MM.1S (cell line): ENCODE results near the gene KCNQ1.

Experiments used
- DNase-seq: peaks from one replicate; pipeline ENCODE4 v3.0.0-alpha.2; 2015
- H2AFZ ChIP-seq: fragments of 300-600 bp; sonication (generic); 2 replicates; pipeline ENCODE4 v1.6.0; 2016; ENCODE audit warnings: antibody characterized with exemption, low read length
- H3F3A ChIP-seq: fragments of 300-600 bp; sonication (generic); 2 replicates; pipeline ENCODE4 v1.6.1; 2016; ENCODE audit warnings: mild to moderate bottlenecking, antibody characterized with exemption, low read length, moderate library complexity, mixed read lengths; ENCODE audit not compliant: insufficient read depth
- H3K27ac ChIP-seq: fragments of 300-600 bp; sonication (generic); 2 replicates; pipeline ENCODE4 v1.5.1; 2016; ENCODE audit warnings: mild to moderate bottlenecking, low read length
- H3K27me3 ChIP-seq: fragments of 300-600 bp; sonication (generic); replicated peaks from 2 replicates; pipeline ENCODE4 v1.6.0; 2016; ENCODE audit warnings: low read length; ENCODE audit not compliant: insufficient read depth
- H3K36me3 ChIP-seq: fragments of 300-600 bp; sonication (generic); replicated peaks from 2 replicates; pipeline ENCODE4 v1.6.1; 2016; ENCODE audit warnings: mild to moderate bottlenecking, low read length, mixed read lengths; ENCODE audit not compliant: insufficient read depth
- H3K4me1 ChIP-seq: fragments of 300-600 bp; sonication (generic); 2 replicates; pipeline ENCODE4 v1.6.1; 2016; ENCODE audit warnings: low read length, mixed read lengths
- H3K4me2 ChIP-seq: fragments of 300-600 bp; sonication (generic); 2 replicates; pipeline ENCODE4 v1.6.0; 2016; ENCODE audit warnings: low read depth, low read length
- H3K4me3 ChIP-seq: fragments of 300-600 bp; sonication (generic); 2 replicates; pipeline ENCODE4 v1.5.1; 2016; ENCODE audit warnings: low read length, mixed read lengths
- H3K79me2 ChIP-seq: fragments of 300-600 bp; sonication (generic); 2 replicates; pipeline ENCODE4 v1.6.1; 2016; ENCODE audit warnings: mixed run types, low read length, mixed read lengths
- H3K9ac ChIP-seq: fragments of 300-600 bp; sonication (generic); 2 replicates; pipeline ENCODE4 v1.6.1; 2016; ENCODE audit warnings: low read length, mixed read lengths
- H3K9me2 ChIP-seq: fragments of 300-600 bp; sonication (generic); replicated peaks from 2 replicates; pipeline ENCODE4 v1.6.1; 2016; ENCODE audit warnings: mild to moderate bottlenecking, low read length, mixed read lengths; ENCODE audit not compliant: insufficient read depth
- H3K9me3 ChIP-seq: fragments of 300-600 bp; sonication (generic); replicated peaks from 2 replicates; pipeline ENCODE4 v1.6.1; 2016; ENCODE audit warnings: mild to moderate bottlenecking, low read length, mixed read lengths; ENCODE audit not compliant: insufficient read depth
- H4K20me1 ChIP-seq: fragments of 300-600 bp; sonication (generic); 2 replicates; pipeline ENCODE4 v1.6.1; 2016; ENCODE audit warnings: mild to moderate bottlenecking, low read length, moderate library complexity, mixed read lengths; ENCODE audit not compliant: insufficient read depth
- CTCF ChIP-seq: fragments of 300-600 bp; sonication (generic); IDR thresholded peaks from 2 replicates; pipeline ENCODE4 v1.5.1; 2016; ENCODE audit warnings: antibody characterized with exemption, low read length, mixed read lengths
- EZH2 ChIP-seq: fragments of 300-600 bp; sonication (generic); optimal IDR thresholded peaks from 2 replicates; pipeline ENCODE3; 2017; ENCODE audit warnings: low read depth, mild to moderate bottlenecking, antibody characterized with exemption, low read length, mixed read lengths
- EZH2phosphoT487 ChIP-seq: fragments of 300-600 bp; sonication (generic); IDR thresholded peaks from 2 replicates; pipeline ENCODE4 v1.6.1; 2018; ENCODE audit warnings: antibody characterized with exemption, low read length

Gene KCNQ1

GRCh38 chr11:2809854-2810253 is 365.0 kb downstream of the KCNQ1 start:
- Histone ChIP-seq H3K27ac (no peak overlapping the region), H4K20me1 (no peaks in the 10 kb centered on the region), H3K4me2 (no peak overlapping the region), H2AFZ (no peak overlapping the region), H3K79me2 (no peaks in the 10 kb centered on the region), H3K4me3 (no peak overlapping the region), H3K9me3 (no peaks in the 10 kb centered on the region), H3K4me1 (no peaks in the 10 kb centered on the region), H3K27me3 (no peaks in the 10 kb centered on the region), H3K9me2 (no peaks in the 10 kb centered on the region), H3K36me3 (no peaks in the 10 kb centered on the region), H3F3A (no peaks in the 10 kb centered on the region), H3K9ac (no peak overlapping the region)
- DNase-seq: no peak
- TF ChIP-seq EZH2phosphoT487 (no peak), CTCF (no peak), EZH2 (no peak)

- Histone ChIP-seq H3F3A (no peaks in the 10 kb centered on the region), H3K36me3 (no peaks in the 10 kb centered on the region), H4K20me1 (no peaks in the 10 kb centered on the region), H2AFZ (no peak overlapping the region), H3K4me1 (no peaks in the 10 kb centered on the region), H3K27me3 (no peaks in the 10 kb centered on the region), H3K9ac (no peak overlapping the region), H3K4me2 (no peak overlapping the region), H3K4me3 (no peak overlapping the region), H3K27ac (no peak overlapping the region), H3K79me2 (no peaks in the 10 kb centered on the region), H3K9me3 (no peaks in the 10 kb centered on the region), H3K9me2 (no peaks in the 10 kb centered on the region)
- TF ChIP-seq CTCF (no peak), EZH2 (no peak), EZH2phosphoT487 (no peak)
- DNase-seq: no peak
These were observed 365.8 kb downstream of the KCNQ1 start for GRCh38 chr11:2810411-2811205.

GRCh38 chr11:2811206-2812091 is 366.6 kb downstream of the KCNQ1 start:
- H3K27me3 ChIP-seq: no peaks in the 10 kb centered on the region
- no peaks in the 10 kb centered on the region for H3K9me3 ChIP-seq
- no peaks in the 10 kb centered on the region for H3K4me1 ChIP-seq
- H4K20me1 ChIP-seq: no peaks in the 10 kb centered on the region
- TF ChIP-seq EZH2phosphoT487: no peak
- H3K79me2 ChIP-seq: no peaks in the 10 kb centered on the region
- H3K4me3 ChIP-seq: no peak overlapping the region
- H3K9ac ChIP-seq: no peak overlapping the region
- no peaks in the 10 kb centered on the region for H3K9me2 ChIP-seq
- H3F3A ChIP-seq: no peaks in the 10 kb centered on the region
- no peak overlapping the region for H3K27ac ChIP-seq
- no peaks in the 10 kb centered on the region for H3K36me3 ChIP-seq
- H3K4me2 ChIP-seq: no peak overlapping the region
- H2AFZ ChIP-seq: no peak overlapping the region
- DNase-seq: no peak
